K562 (cell line): Measurements from ENCODE around the gene MYO18A. TPM values are rescaled to one million over a fixed set of nuclear protein-coding genes. Genes with fewer than 3 reads are reported as not detected.

Experiments
- ATAC-seq: fragments of 200-7000 bp; cut with Tn5 transposase; 3 replicates; pipeline ENCODE4 v1.9.1; 2020; ENCODE audit warnings: moderate library complexity
- BruUV-seq: library from RNA; stranded (reverse); fragments of 400-500 nt; replicated peaks from 2 replicates; lab custom pipeline; 2021; lab: Mats Ljungman, UMichigan
- CTCF ChIA-PET: fragments of 300-600 bp; formaldehyde crosslinking; extraction: SDS; loops from one replicate; lab custom pipeline; 2021; ENCODE audit warnings: low intra/inter-chr PET ratio; lab: Yijun Ruan, JAX
- POLR2A ChIA-PET: fragments of 300-600, 350-650 bp; sonication (Branson Sonifier 250); formaldehyde crosslinking; extraction: SDS; loops from one replicate; lab custom pipeline; 2021; ENCODE audit warnings: antibody characterized with exemption, inconsistent platforms; lab: Yijun Ruan, JAX
- DNase-seq, 4 experiments: peaks; one replicate each; pipeline versions ENCODE4 v3.0.0 to v3.0.0-alpha.2; 2011 to 2018; ENCODE audit warnings: low spot score in 3 of 4, mixed read lengths in 3 of 4; ENCODE audit errors: extremely low read depth in 1 of 4
- FAIRE-seq: peaks from 2 replicates; lab custom pipeline; 2011; peaks lifted over from hg19 to GRCh38; lab: Jason Lieb, UNC
- H2AFZ ChIP-seq: 2 replicates; pipeline ENCODE4 v1.6.0; 2011; ENCODE audit warnings: low read depth, low read length, control low read depth, inconsistent platforms
- H3K27ac ChIP-seq: fragments of 200-600 bp; 3 replicates; pipeline ENCODE4 v1.8.0; 2011; ENCODE audit warnings: low read depth, mild to moderate bottlenecking, control low read depth, inconsistent platforms, low read length, moderate library complexity, mixed read lengths; ENCODE audit errors: extremely low read depth
- H3K27me3 ChIP-seq, 2 experiments: fragments of 300-600 bp in 1 of 2; 2 replicates in 1 of 2; 3 replicates in 1 of 2; pipeline versions ENCODE4 v1.6.0 to v1.8.0; 2011; ENCODE audit warnings: inconsistent platforms in 2 of 2, low read length in 2 of 2, mild to moderate bottlenecking in 1 of 2, mixed read lengths in 1 of 2, moderate library complexity in 1 of 2; ENCODE audit not compliant: control insufficient read depth in 2 of 2, insufficient read depth in 2 of 2
- H3K36me3 ChIP-seq: fragments of 300-600 bp; 3 replicates; pipeline ENCODE4 v1.8.0; 2011; ENCODE audit warnings: mild to moderate bottlenecking, low read length, inconsistent platforms; ENCODE audit not compliant: control insufficient read depth, insufficient read depth
- H3K4me1 ChIP-seq, 2 experiments: fragments of 200-600 bp in 1 of 2; replicated peaks in 1 of 2; 2 replicates in 1 of 2; 3 replicates in 1 of 2; pipeline versions ENCODE4 v1.5.1 to v1.8.0; 2011; ENCODE audit warnings: inconsistent platforms in 2 of 2, low read length in 2 of 2, mild to moderate bottlenecking in 1 of 2, mixed read lengths in 1 of 2, moderate library complexity in 1 of 2; ENCODE audit not compliant: control insufficient read depth in 2 of 2, insufficient read depth in 2 of 2
- H3K4me2 ChIP-seq: 2 replicates; pipeline ENCODE4 v1.6.1; 2011; ENCODE audit warnings: low read length, control low read depth, inconsistent platforms, mixed read lengths; ENCODE audit not compliant: insufficient read depth
- H3K4me3 ChIP-seq: fragments of 200-600 bp; sonication (generic), shearing (Covaris generic); 2 replicates; pipeline ENCODE4 v1.5.1; 2016; ENCODE audit warnings: control low read depth, inconsistent platforms
- H3K79me2 ChIP-seq: fragments of 200-600 bp; 3 replicates; pipeline ENCODE4 v1.8.0; 2011; ENCODE audit warnings: low read length, inconsistent platforms; ENCODE audit not compliant: control insufficient read depth, insufficient read depth
- H3K9ac ChIP-seq, 2 experiments: 2 replicates each; pipeline versions ENCODE4 v1.6.0 to v1.6.1; 2011; ENCODE audit warnings: low read depth in 2 of 2, low read length in 2 of 2, control low read depth in 1 of 2, inconsistent platforms in 1 of 2, mild to moderate bottlenecking in 1 of 2, mixed read lengths in 1 of 2; ENCODE audit not compliant: insufficient read depth in 1 of 2
- H3K9me1 ChIP-seq: one replicate; pipeline ENCODE4 v1.6.0; 2011; ENCODE audit warnings: inconsistent platforms, mild to moderate bottlenecking, low read length, moderate library complexity; ENCODE audit not compliant: control insufficient read depth, insufficient read depth
- H3K9me3 ChIP-seq: replicated peaks from 2 replicates; pipeline ENCODE4 v1.5.1; 2011; ENCODE audit warnings: low read depth, low read length, inconsistent platforms; ENCODE audit not compliant: control insufficient read depth, insufficient read depth
- H4K20me1 ChIP-seq: replicated peaks from 2 replicates; pipeline ENCODE4 v1.6.1; 2011; ENCODE audit warnings: low read length, inconsistent platforms, mixed read lengths; ENCODE audit not compliant: control insufficient read depth, insufficient read depth
- CEBPB ChIP-seq: fragments of 450-650 bp; IDR thresholded peaks from 2 replicates; pipeline ENCODE4 v1.6.1; 2016; ENCODE audit warnings: missing genetic modification characterization, missing compliant biosample characterization
- CEBPG ChIP-seq, 3 experiments: fragments of 200-800 bp in 1 of 3; sonication (Bioruptor generic) in 1 of 3; sonication (generic) in 1 of 3; formaldehyde crosslinking in 1 of 3; IDR thresholded peaks in 2 of 3; conservative IDR thresholded peaks in 1 of 3; 2 replicates each; pipeline versions ENCODE4 v1.6.1 to v1.8.0; 2016 to 2022; ENCODE audit warnings: missing compliant biosample characterization in 2 of 3, missing genetic modification characterization in 2 of 3, mild to moderate bottlenecking in 1 of 3, missing genetic modification reagents in 1 of 3
- E2F3 ChIP-seq: fragments of 250-450 bp; sonication (Bioruptor Pico); IDR thresholded peaks from 2 replicates; pipeline ENCODE4 v1.4.0; 2020; ENCODE audit warnings: mild to moderate bottlenecking
- HDAC2 ChIP-seq: fragments of 450-650 bp; IDR thresholded peaks from 2 replicates; pipeline ENCODE4 v1.6.1; 2016; ENCODE audit warnings: mild to moderate bottlenecking
- HDAC8 ChIP-seq: fragments of 450-650 bp; IDR thresholded peaks from 2 replicates; pipeline ENCODE4 v1.6.1; 2016; ENCODE audit warnings: mild to moderate bottlenecking, missing genetic modification characterization, moderate library complexity, missing compliant biosample characterization
- HES1 ChIP-seq: fragments of 450-650 bp; IDR thresholded peaks from 2 replicates; pipeline ENCODE4 v1.6.1; 2016; ENCODE audit warnings: low read depth, mild to moderate bottlenecking, moderate library complexity
- HNRNPK ChIP-seq: fragments of 200-400 bp; formaldehyde crosslinking; IDR thresholded peaks from one replicate; pipeline ENCODE4 v1.6.1; 2018; ENCODE audit warnings: mild to moderate bottlenecking, low read depth, low read length; ENCODE audit not compliant: poor library complexity, severe bottlenecking
- KAT7 ChIP-seq: sonication (generic); formaldehyde crosslinking; IDR thresholded peaks from 2 replicates; pipeline ENCODE4 v1.8.0; 2022; ENCODE audit warnings: missing genetic modification reagents, mild to moderate bottlenecking, borderline replicate concordance
- LARP7 ChIP-seq: fragments of 450-650 bp; IDR thresholded peaks from 2 replicates; pipeline ENCODE4 v1.6.1; 2016
- MLX ChIP-seq, 2 experiments: fragments of 450-650 bp in 1 of 2; sonication (generic) in 1 of 2; formaldehyde crosslinking; conservative IDR thresholded peaks; 2 replicates each; pipeline versions ENCODE4 v1.4.0 to v1.8.1; 2020 to 2022; ENCODE audit warnings: mild to moderate bottlenecking in 1 of 2, missing genetic modification reagents in 1 of 2
- TCFL5 ChIP-seq: fragments of 250-450 bp; sonication (Bioruptor Pico); conservative IDR thresholded peaks from 2 replicates; pipeline ENCODE4 v1.6.1; 2021; ENCODE audit warnings: mild to moderate bottlenecking, moderate library complexity, matching md5 sums
- ZNF583 ChIP-seq: fragments of 250-450 bp; sonication (Bioruptor Pico); IDR thresholded peaks from 2 replicates; pipeline ENCODE4 v1.4.0; 2020
- ZNF639 ChIP-seq, 2 experiments: fragments of 200-800 bp in 1 of 2; sonication (Bioruptor generic) in 1 of 2; sonication (generic) in 1 of 2; formaldehyde crosslinking in 1 of 2; IDR thresholded peaks in 1 of 2; conservative IDR thresholded peaks in 1 of 2; 2 replicates each; pipeline versions ENCODE4 v1.5.0 to v1.6.1; 2016 to 2020; ENCODE audit warnings: missing compliant biosample characterization in 1 of 2, missing genetic modification characterization in 1 of 2, missing genetic modification reagents in 1 of 2
- ZNF764 ChIP-seq: fragments of 250-450 bp; sonication (Bioruptor Pico); IDR thresholded peaks from 2 replicates; pipeline ENCODE4 v1.4.0; 2020; ENCODE audit warnings: low read depth, mild to moderate bottlenecking, moderate library complexity
- WGBS: fragments of 100-300 bp; shearing (Covaris generic); methylation state at CpG from one replicate; pipeline ENCODE4 v1.1.6; 2016; ENCODE audit warnings: low coverage, mixed read lengths; ENCODE audit not compliant: insufficient coverage; ENCODE audit errors: missing lambda C conversion rate; 5-methylcytosine and 5-hydroxymethylcytosine counted together
- in situ Hi-C: fragments of 300-500 bp; cut with MboI; formaldehyde crosslinking; loops from 4 replicates; pipeline ENCODE4 v1.15.0; 2018; ENCODE audit warnings: inconsistent platforms, mixed read lengths
- intact Hi-C: fragments of 100-400 bp; cut with micrococcal nuclease; formaldehyde crosslinking; loops from 2 replicates; pipeline ENCODE4 v1.14.2; 2022
- polyA plus RNA-seq, 8 experiments: library from polyadenylated mRNA; depleted of rRNA in 4 of 8; stranded (reverse) in 5 of 8; unstranded in 3 of 8; fragments of >200 nt; fragmentation: Nextera tagmentation in 2 of 8; fragmentation: Illumina TruSeq in 1 of 8; extraction: Ambion mirVana in 2 of 8; extraction: Trizol in 1 of 8; gene quantifications; 2 replicates each; pipeline versions ENCODE4 v1.2.1 to v1.2.3, GENCODE V29; 2011 to 2014; ENCODE audit warnings: inconsistent platforms in 1 of 8, missing spikeins in 1 of 8
- total RNA-seq, 7 experiments: library from RNA; depleted of rRNA in 6 of 7; stranded (reverse); fragments of >200 nt in 6 of 7; fragmentation: Illumina TruSeq in 2 of 7; extraction: Trizol in 2 of 7; gene quantifications; 2 replicates each; pipeline versions ENCODE4 v1.2.1 to v1.2.3, GENCODE V29; 2011 to 2021; ENCODE audit warnings: low replicate concordance in 1 of 7
- TF ChIP-seq, protein P1 (sequence below): sonication (generic); formaldehyde crosslinking; IDR thresholded peaks from 2 replicates; pipeline ENCODE4 v1.5.0; 2020; ENCODE audit warnings: missing genetic modification reagents

The MYO18A gene
- total and polyA plus RNA-seq, 9 of the 15 experiments (the other 6 are each of a cell fraction or from before 2014, with no cell fraction given): 2.5 to 65.4 (median 17.1) TPM

GRCh38 chr17:29219378-29220047 lies 39.3 kb upstream of the MYO18A start (continued):
- TF ChIP-seq CEBPB (tag) (no peak), HDAC8 (tag) (no peak)

- DNase-seq (no peak), FAIRE-seq (no peak), ATAC-seq (no peak)
- CTCF ChIA-PET: no interaction called here
- WGBS: 45% methylated on average over 5 of the region's 5 CpGs
- H3K36me3 ChIP-seq: no peaks in the 10 kb centered on the region
- no peaks in the 10 kb centered on the region for H3K9me1 ChIP-seq
- in situ Hi-C loops: no loop called here
- H3K27me3 ChIP-seq: no peaks in the 10 kb centered on the region
- no peak overlapping the region for H3K4me3 ChIP-seq
- POLR2A ChIA-PET: interaction anchor here (0.6 to 1.8 kb wide), 4 partner anchors 12 to 407 kb away, joined by 3 to 5 read pairs (median 4); partner anchors contain the start of gene NUFIP2
- H2AFZ ChIP-seq: peak overlapping the region; percentile 24; the same call in 1 of the 2 replicates
- no peaks in the 10 kb centered on the region for H4K20me1 ChIP-seq
- peaks cover 0 to 3% of the 10 kb centered on the region in 2 experiments; a peak in 1 of 5 replicates for H3K4me1 ChIP-seq
- no peaks in the 10 kb centered on the region for H3K79me2 ChIP-seq
- no peak overlapping the region for H3K4me2 ChIP-seq
- H3K27ac ChIP-seq: no peak overlapping the region
- intact Hi-C loops: no loop called here
- H3K9ac ChIP-seq: no peak overlapping the region
- H3K9me3 ChIP-seq: no peaks in the 10 kb centered on the region
- BruUV-seq: no TSS peak
- TF ChIP-seq ZNF764 (CRISPR knock-in tag) (no peak), ZNF639 (CRISPR knock-in tag; conservative IDR thresholded peaks at IDR 0.05 in 1 of 2, IDR thresholded peaks at IDR 0.05 in 1 of 2) (no peak), HES1 (no peak), ZNF583 (CRISPR knock-in tag) (no peak), E2F3 (CRISPR knock-in tag) (no peak), LARP7 (no peak), TCFL5 (CRISPR knock-in tag) (no peak), HDAC2 (no peak), HNRNPK (no peak), CEBPG (CRISPR knock-in tag; IDR thresholded peaks at IDR 0.05) (no peak), CEBPG (tag; conservative IDR thresholded peaks at IDR 0.05 in 1 of 2, IDR thresholded peaks at IDR 0.05 in 1 of 2) (no peak), KAT7 (CRISPR knock-in tag) (no peak), MLX (CRISPR knock-in tag; conservative IDR thresholded peaks at IDR 0.05) (no peak)
- TF ChIP-seq, protein P1, sequence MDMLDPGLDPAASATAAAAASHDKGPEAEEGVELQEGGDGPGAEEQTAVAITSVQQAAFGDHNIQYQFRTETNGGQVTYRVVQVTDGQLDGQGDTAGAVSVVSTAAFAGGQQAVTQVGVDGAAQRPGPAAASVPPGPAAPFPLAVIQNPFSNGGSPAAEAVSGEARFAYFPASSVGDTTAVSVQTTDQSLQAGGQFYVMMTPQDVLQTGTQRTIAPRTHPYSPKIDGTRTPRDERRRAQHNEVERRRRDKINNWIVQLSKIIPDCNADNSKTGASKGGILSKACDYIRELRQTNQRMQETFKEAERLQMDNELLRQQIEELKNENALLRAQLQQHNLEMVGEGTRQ (CRISPR knock-in tag): no peak
Observed at GRCh38 chr17:29216856-29217255, 36.7 kb upstream of the MYO18A start.
